Neuronal stem cell (in vitro differentiated cells): ENCODE results near the gene PEF1.
A peak's percentile ranks its signal among the peaks of the same experiment; 100 is the strongest.

Experiments
- DNase-seq: peaks from one replicate; pipeline ENCODE4 v3.0.0-alpha.2; 2013; ENCODE audit warnings: low spot score
- H2AFZ ChIP-seq: one replicate; pipeline ENCODE4 v1.6.1; 2013; ENCODE audit warnings: mild to moderate bottlenecking, low read length, inconsistent platforms
- H2AK5ac ChIP-seq: 2 replicates; pipeline ENCODE4 v1.6.1; 2013; ENCODE audit warnings: low read depth, mild to moderate bottlenecking, inconsistent platforms, low read length, moderate library complexity, mixed read lengths
- H2BK120ac ChIP-seq: 2 replicates; pipeline ENCODE4 v1.6.1; 2013; ENCODE audit warnings: low read depth, mild to moderate bottlenecking, inconsistent platforms, low read length, moderate library complexity, mixed read lengths
- H2BK12ac ChIP-seq: one replicate; pipeline ENCODE4 v1.6.1; 2013; ENCODE audit warnings: low read length, inconsistent platforms
- H2BK15ac ChIP-seq: 2 replicates; pipeline ENCODE4 v1.6.1; 2013; ENCODE audit warnings: mild to moderate bottlenecking, low read length, inconsistent platforms, mixed read lengths
- H2BK5ac ChIP-seq: one replicate; pipeline ENCODE4 v1.6.1; 2013; ENCODE audit warnings: inconsistent platforms, mild to moderate bottlenecking, low read length, moderate library complexity
- H3K14ac ChIP-seq: one replicate; pipeline ENCODE4 v1.6.1; 2013; ENCODE audit warnings: low read length, inconsistent platforms
- H3K18ac ChIP-seq: 2 replicates; pipeline ENCODE4 v1.6.1; 2013; ENCODE audit warnings: low read length, inconsistent platforms
- H3K23ac ChIP-seq: 2 replicates; pipeline ENCODE4 v1.6.1; 2013; ENCODE audit warnings: low read depth, mild to moderate bottlenecking, mixed read lengths, low read length, inconsistent platforms; ENCODE audit not compliant: poor library complexity
- H3K27ac ChIP-seq: replicated peaks from 3 replicates; pipeline ENCODE4 v1.5.1; 2013; ENCODE audit warnings: low read length, inconsistent platforms
- H3K27me3 ChIP-seq, 3 experiments: 2 replicates each; pipeline ENCODE4 v1.6.1; 2013; ENCODE audit warnings: low read length in 3 of 3, mild to moderate bottlenecking in 2 of 3, inconsistent platforms in 1 of 3, low read depth in 1 of 3, mixed read lengths in 1 of 3, moderate library complexity in 1 of 3; ENCODE audit not compliant: control insufficient read depth in 3 of 3, insufficient read depth in 3 of 3
- H3K36me3 ChIP-seq, 2 donors: replicated peaks in 1 of 2; 2 replicates each; pipeline ENCODE4 v1.6.1; 2013; ENCODE audit warnings: low read length in 2 of 2; ENCODE audit not compliant: control insufficient read depth in 2 of 2, insufficient read depth in 2 of 2
- H3K4ac ChIP-seq: 2 replicates; pipeline ENCODE4 v1.6.1; 2013; ENCODE audit warnings: inconsistent platforms, mild to moderate bottlenecking, low read length, moderate library complexity
- H3K4me1 ChIP-seq, 2 donors: 1 replicate in 1 of 2; 2 replicates in 1 of 2; pipeline ENCODE4 v1.6.1; 2013; ENCODE audit warnings: low read length in 2 of 2, low read depth in 1 of 2; ENCODE audit not compliant: control insufficient read depth in 2 of 2, insufficient read depth in 1 of 2
- H3K4me2 ChIP-seq: one replicate; pipeline ENCODE4 v1.6.1; 2013; ENCODE audit warnings: mild to moderate bottlenecking, low read length, inconsistent platforms; ENCODE audit not compliant: insufficient read depth, poor library complexity, severe bottlenecking
- H3K4me3 ChIP-seq, 2 donors: 2 replicates each; pipeline ENCODE4 v1.5.1; 2013; ENCODE audit warnings: low read length in 2 of 2, mild to moderate bottlenecking in 2 of 2, inconsistent platforms in 1 of 2, moderate library complexity in 1 of 2
- H3K79me1 ChIP-seq: one replicate; pipeline ENCODE4 v1.6.1; 2013; ENCODE audit warnings: low read depth, mild to moderate bottlenecking, inconsistent platforms, low read length, moderate library complexity
- H3K9ac ChIP-seq: one replicate; pipeline ENCODE4 v1.6.1; 2013; ENCODE audit warnings: mild to moderate bottlenecking, low read depth, low read length, inconsistent platforms; ENCODE audit not compliant: poor library complexity
- H3K9me3 ChIP-seq, 2 donors: replicated peaks in 1 of 2; 2 replicates each; pipeline versions ENCODE3 to v1.6.1; 2013; ENCODE audit warnings: low read length in 2 of 2, mild to moderate bottlenecking in 2 of 2, inconsistent platforms in 1 of 2, low read depth in 1 of 2, mixed read lengths in 1 of 2, moderate library complexity in 1 of 2; ENCODE audit not compliant: control insufficient read depth in 2 of 2, insufficient read depth in 1 of 2
- H4K8ac ChIP-seq: one replicate; pipeline ENCODE4 v1.6.1; 2013; ENCODE audit warnings: low read depth, mild to moderate bottlenecking, inconsistent platforms, low read length, moderate library complexity
- H4K91ac ChIP-seq: one replicate; pipeline ENCODE4 v1.6.1; 2013; ENCODE audit warnings: low read length, low read depth, mild to moderate bottlenecking, inconsistent platforms; ENCODE audit not compliant: poor library complexity
- WGBS, 2 donors: extraction: QIAGEN DNeasy Blood & Tissue Kit; methylation state at CpG; one replicate each; pipeline ENCODE4 v1.1.7; 2013; ENCODE audit warnings: missing lambda C conversion rate in 2 of 2, mixed read lengths in 1 of 2; ENCODE audit not compliant: insufficient read length in 2 of 2, insufficient replicate concordance in 1 of 2; ENCODE audit errors: extremely low coverage in 2 of 2; 5-methylcytosine and 5-hydroxymethylcytosine counted together

Gene PEF1

GRCh38 chr1:31621498-31621820 is 23.2 kb downstream of the PEF1 start:
- H4K8ac ChIP-seq: no peak overlapping the region
- H2BK12ac ChIP-seq: no peak overlapping the region
- no peak overlapping the region for H4K91ac ChIP-seq
- no peaks in the 10 kb centered on the region for H3K79me1 ChIP-seq
- H3K36me3 ChIP-seq: no peaks in the 10 kb centered on the region
- no peak overlapping the region for H2BK5ac ChIP-seq
- no peak overlapping the region for H3K4me2 ChIP-seq
- H2AFZ ChIP-seq: no peak overlapping the region
- H2AK5ac ChIP-seq: no peak overlapping the region
- H2BK120ac ChIP-seq: no peak overlapping the region
- H3K23ac ChIP-seq: no peak overlapping the region
- H2BK15ac ChIP-seq: no peak overlapping the region
- no peak overlapping the region for H3K18ac ChIP-seq
- no peak overlapping the region for H3K4me3 ChIP-seq
- peaks cover 4 to 5% of the 10 kb centered on the region in 2 donors for H3K4me1 ChIP-seq
- DNase-seq: no peak
- H3K27me3 ChIP-seq: peaks cover 0 to 23% (median 14%) of the 10 kb centered on the region in 3 experiments
- no peak overlapping the region for H3K14ac ChIP-seq
- no peak overlapping the region for H3K27ac ChIP-seq
- H3K9ac ChIP-seq: no peak overlapping the region
- WGBS, 2 donors: no CpG with 5 or more reads among the region's 5 CpGs
- H3K9me3 ChIP-seq: no peaks in the 10 kb centered on the region
- H3K4ac ChIP-seq: no peak overlapping the region

DNA sequence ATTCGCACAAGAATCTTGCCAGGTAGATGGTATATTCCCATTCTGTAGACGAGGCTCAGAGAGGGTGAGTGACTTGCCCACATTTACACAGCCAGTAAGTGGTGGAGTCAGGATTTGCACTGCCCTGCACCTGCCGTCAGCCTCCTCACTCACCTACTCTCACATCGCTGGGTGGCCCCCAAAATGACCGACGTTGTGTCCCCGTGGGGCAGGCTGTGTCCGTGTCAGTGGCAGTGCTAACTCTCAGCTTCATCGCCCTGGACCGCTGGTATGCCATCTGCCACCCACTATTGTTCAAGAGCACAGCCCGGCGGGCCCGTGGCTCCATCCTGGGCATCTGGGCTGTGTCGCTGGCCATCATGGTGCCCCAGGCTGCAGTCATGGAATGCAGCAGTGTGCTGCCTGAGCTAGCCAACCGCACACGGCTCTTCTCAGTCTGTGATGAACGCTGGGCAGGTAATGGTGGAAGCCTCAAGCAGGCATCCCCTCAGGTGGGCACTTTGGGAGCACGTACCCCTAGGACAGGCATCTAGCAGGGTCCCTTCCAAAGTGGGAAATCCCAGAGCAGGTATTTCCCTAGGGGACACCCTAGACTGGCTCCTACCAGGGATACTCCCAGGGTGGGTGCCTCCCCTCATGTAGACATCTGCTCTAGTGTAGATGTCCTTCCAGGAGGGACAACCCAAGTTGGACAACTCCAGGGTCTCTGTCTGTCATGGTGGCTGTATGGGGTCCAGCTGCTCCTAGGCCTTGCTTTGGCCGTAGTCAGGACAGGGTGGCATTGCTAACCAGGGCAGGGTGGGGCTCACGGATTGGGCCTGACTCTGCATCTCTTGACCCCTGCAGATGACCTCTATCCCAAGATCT is 23.8 kb downstream of the PEF1 start:
- no peak overlapping the region for H3K4me3 ChIP-seq
- no peak overlapping the region for H3K14ac ChIP-seq
- H3K27ac ChIP-seq: no peak overlapping the region
- no peak overlapping the region for H3K4me2 ChIP-seq
- no peak overlapping the region for H2BK120ac ChIP-seq
- H3K27me3 ChIP-seq: peaks cover 0 to 29% (median 17%) of the 10 kb centered on the region in 3 experiments
- peak overlapping the region; percentile 21 for H3K18ac ChIP-seq
- H4K8ac ChIP-seq: no peak overlapping the region
- H3K23ac ChIP-seq: no peak overlapping the region
- no peak overlapping the region for H4K91ac ChIP-seq
- no peaks in the 10 kb centered on the region for H3K9me3 ChIP-seq
- no peak overlapping the region for H2BK12ac ChIP-seq
- no CpG with 5 or more reads among the region's 20 CpGs for WGBS, 2 donors
- peaks cover 0 to 4% of the 10 kb centered on the region in 2 donors for H3K4me1 ChIP-seq
- H3K36me3 ChIP-seq: no peaks in the 10 kb centered on the region
- DNase-seq: no peak
- H2AFZ ChIP-seq: no peak overlapping the region
- peak overlapping the region; percentile 53 for H2AK5ac ChIP-seq
- H2BK5ac ChIP-seq: no peak overlapping the region
- no peak overlapping the region for H3K4ac ChIP-seq
- no peak overlapping the region for H2BK15ac ChIP-seq
- H3K79me1 ChIP-seq: no peaks in the 10 kb centered on the region
- no peak overlapping the region for H3K9ac ChIP-seq

DNA sequence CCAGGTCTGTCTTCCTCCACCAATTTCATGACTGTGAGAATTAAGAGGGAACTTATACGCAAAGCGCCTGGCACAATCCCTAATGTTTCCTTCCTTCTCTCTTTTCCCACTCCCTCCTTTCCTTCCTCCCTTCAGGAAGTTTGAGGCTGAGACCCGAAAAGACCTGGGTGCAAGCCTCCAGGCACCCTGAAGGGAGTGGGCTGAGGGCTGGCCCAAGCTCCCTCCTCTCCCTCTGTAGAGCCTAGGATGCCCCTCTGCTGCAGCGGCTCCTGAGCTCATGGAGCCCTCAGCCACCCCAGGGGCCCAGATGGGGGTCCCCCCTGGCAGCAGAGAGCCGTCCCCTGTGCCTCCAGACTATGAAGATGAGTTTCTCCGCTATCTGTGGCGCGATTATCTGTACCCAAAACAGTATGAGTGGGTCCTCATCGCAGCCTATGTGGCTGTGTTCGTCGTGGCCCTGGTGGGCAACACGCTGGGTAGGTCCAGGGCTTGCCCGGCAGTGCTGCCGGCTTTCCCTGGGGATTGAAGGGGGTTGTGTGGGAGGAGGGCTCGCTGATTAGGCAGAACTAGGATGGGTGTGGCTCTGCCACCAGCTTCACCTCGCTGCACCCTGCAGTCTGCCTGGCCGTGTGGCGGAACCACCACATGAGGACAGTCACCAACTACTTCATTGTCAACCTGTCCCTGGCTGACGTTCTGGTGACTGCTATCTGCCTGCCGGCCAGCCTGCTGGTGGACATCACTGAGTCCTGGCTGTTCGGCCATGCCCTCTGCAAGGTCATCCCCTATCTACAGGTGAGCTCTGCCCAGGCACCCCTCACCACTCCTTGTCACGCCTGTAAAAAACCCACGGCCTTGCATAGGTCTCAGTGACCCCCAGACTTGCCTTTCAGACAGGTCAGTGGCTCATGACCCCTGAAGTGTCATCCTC is 25.5 kb downstream of the PEF1 start:
- peaks cover 0 to 46% (median 18%) of the 10 kb centered on the region in 3 experiments for H3K27me3 ChIP-seq

More for the DNA sequence above, 25.5 kb downstream of the PEF1 start:
- Histone ChIP-seq H2BK5ac (no peak overlapping the region), H3K9me3 (no peaks in the 10 kb centered on the region), H4K91ac (no peak overlapping the region), H2AFZ (no peak overlapping the region), H2BK15ac (peak overlapping the region; percentile 61), H3K4me2 (no peak overlapping the region), H3K14ac (no peak overlapping the region), H3K23ac (peak overlapping the region; percentile 18), H3K79me1 (no peaks in the 10 kb centered on the region), H3K4ac (no peak overlapping the region), H3K36me3 (no peaks in the 10 kb centered on the region), H2BK12ac (peak overlapping the region; percentile 4), H2AK5ac (peak overlapping the region; percentile 59), H3K4me3 (no peak overlapping the region), H4K8ac (no peak overlapping the region), H3K4me1 (peaks cover 4 to 10% of the 10 kb centered on the region in 2 donors), H3K27ac (no peak overlapping the region), H3K18ac (peak overlapping the region; percentile 48), H2BK120ac (no peak overlapping the region), H3K9ac (no peak overlapping the region)
- no CpG with 5 or more reads among the region's 23 CpGs for WGBS, 2 donors
- DNase-seq: no peak
